ENCODE results near the gene FGF10. TPM values are rescaled to one million over a fixed set of nuclear protein-coding genes. Genes with fewer than 3 reads are reported as not detected.

The FGF10 gene
- under 0.01 TPM in 1 of 2 replicates, not detected in the other for total RNA-seq

DNA sequence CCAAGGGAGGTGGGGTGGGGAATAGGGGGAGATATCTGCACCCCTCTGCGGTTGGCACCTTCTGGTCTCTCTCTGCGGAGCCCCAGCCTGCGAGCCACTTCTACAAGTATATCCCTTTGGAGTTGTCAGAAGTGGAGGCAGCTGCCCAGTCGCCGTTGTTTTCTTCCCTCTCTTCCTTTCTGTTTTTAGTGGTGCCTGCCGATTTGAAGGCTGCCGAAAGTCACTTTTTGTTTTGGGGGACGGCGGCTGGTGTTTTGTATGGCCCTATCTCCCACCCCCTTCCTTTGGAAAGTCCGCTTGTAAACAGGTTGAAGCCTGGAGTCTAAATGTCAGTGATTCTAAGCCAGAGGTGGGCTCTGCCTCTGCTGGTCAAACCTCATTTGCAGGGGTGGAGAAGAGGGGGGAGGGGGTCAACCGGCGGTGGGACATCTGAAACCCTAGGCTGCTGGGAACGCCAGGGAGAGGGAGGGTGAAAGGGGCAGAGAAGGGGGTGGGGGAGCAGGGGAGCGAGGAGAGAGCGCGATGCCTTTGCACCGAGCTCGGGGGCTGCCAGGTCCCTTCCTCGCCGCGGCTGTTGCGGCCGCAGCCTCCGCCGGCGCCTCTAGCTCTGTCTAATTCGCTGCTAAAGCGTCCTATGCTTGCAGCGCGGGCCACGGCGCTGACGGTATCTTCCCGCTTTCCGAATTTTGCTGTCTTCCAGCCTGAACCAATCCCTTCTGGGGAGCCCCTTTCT, at the start of gene FGF10:
Gene FGF10 (minus strand): TSS at position 331 of the 733 bp plus-strand sequence. CDS start 738 bp downstream, outside the sequence.

Data from smooth muscle cell of the umbilical artery (primary cell).